Measurements from ENCODE around the gene OPALIN. TPM values are rescaled to one million over a fixed set of nuclear protein-coding genes. Genes with fewer than 3 reads are reported as not detected.

OPALIN gene
- total and polyA plus RNA-seq, 10 of the 15 experiments (the other 5 are each of a cell fraction or from before 2014, with no cell fraction given), result not detected

DNA sequence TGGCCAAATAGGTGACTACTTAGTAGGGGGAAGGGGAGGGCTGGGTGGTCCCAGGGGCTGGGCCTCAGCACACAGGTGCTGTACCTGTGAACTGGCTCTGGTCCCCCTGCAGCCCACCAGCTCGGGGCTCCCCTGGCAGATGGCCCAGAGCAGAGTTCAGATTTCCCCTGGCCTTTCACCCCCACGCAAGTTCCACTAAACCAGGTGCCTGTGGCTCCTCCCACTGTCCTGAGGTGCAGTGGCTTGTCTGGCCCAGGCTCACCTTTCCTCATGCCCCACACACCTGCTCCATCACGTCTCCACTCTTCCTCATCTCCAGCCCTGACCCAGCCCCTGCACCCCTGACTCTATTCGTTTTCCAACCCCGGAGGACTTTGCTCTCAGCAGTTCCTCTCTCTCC is 47.3 kb upstream of the OPALIN start:
- Histone ChIP-seq H3K4me3 (no peak overlapping the region), H3K27me3 (replicated peaks in 1 of 2; ENCODE audit: control insufficient read depth in 2 of 2, insufficient read depth in 2 of 2, low read length in 1 of 2) (peaks cover 2 to 3% of the 10 kb centered on the region in 2 experiments; a peak in 2 of 4 replicates), H3K9ac (ENCODE audit: control insufficient read depth, insufficient read depth, low read length) (no peak overlapping the region), H3K27ac (ENCODE audit: control insufficient read depth, insufficient read depth) (no peak overlapping the region), H3K36me3 (ENCODE audit: control insufficient read depth in 2 of 2, insufficient read depth in 2 of 2, low read length in 1 of 2) (no peaks in the 10 kb centered on the region), H3K4me1 (ENCODE audit: control insufficient read depth, insufficient read depth, low read length) (no peaks in the 10 kb centered on the region), H3K4me2 (ENCODE audit: control insufficient read depth, insufficient read depth) (no peak overlapping the region), H3K9me3 (replicated peaks; ENCODE audit: control insufficient read depth, insufficient read depth, low read length) (no peaks in the 10 kb centered on the region; the same call in 2 of the 3 replicates), H4K20me1 (ENCODE audit: control insufficient read depth, insufficient read depth) (no peaks in the 10 kb centered on the region), H3K79me2 (ENCODE audit: control insufficient read depth, insufficient read depth, low read length) (no peaks in the 10 kb centered on the region), H2AFZ (ENCODE audit: control insufficient read depth, low read depth, low read length) (no peak overlapping the region)
- ChIA-PET CTCF (no interaction called here), RAD21 (ENCODE audit: unreplicated experiment) (interaction anchor here (0.6 kb wide), 1 partner anchor 548 kb away, joined by 3 read pairs; no protein-coding TSS in a partner anchor), SMC1A (ENCODE audit: uncharacterized antibody, unreplicated experiment) (interaction anchor here (0.6 kb wide), 1 partner anchor 757 kb away, joined by 3 read pairs; no protein-coding TSS in a partner anchor), POLR2A (no interaction called here)
- no TSS peak for BruUV-seq (replicated peaks)
- 15% methylated on average over 5 of the region's 5 CpGs for WGBS (ENCODE audit: insufficient coverage, insufficient replicate concordance, low lambda C conversion rate, missing lambda C conversion rate)
- FAIRE-seq (no peak), DNase-seq (ENCODE audit: low read depth, low spot score) (no peak), ATAC-seq (no peak)
- in situ Hi-C loops (cut with MboI), result no loop called here
- TF ChIP-seq SMC3 (IDR thresholded peaks at IDR 0.05; ENCODE audit: borderline replicate concordance, low read length) (no peak), RELA (IDR thresholded peaks at IDR 0.05; ENCODE audit: borderline replicate concordance, partially characterized antibody) (no peak), FOS (IDR thresholded peaks at IDR 0.05; ENCODE audit: borderline replicate concordance, extremely low read depth, insufficient read length) (no peak), SRF (IDR thresholded peaks at IDR 0.05; ENCODE audit: low read depth in 2 of 2, low read length in 2 of 2) (no peak), YY1 (IDR thresholded peaks at IDR 0.05; ENCODE audit: low read depth, low read length) (no peak), ATF7 (IDR thresholded peaks at IDR 0.05; ENCODE audit: low read depth) (no peak), ATF2 (IDR thresholded peaks at IDR 0.05; ENCODE audit: low read length) (no peak), EZH2 (IDR thresholded peaks at IDR 0.05; ENCODE audit: borderline replicate concordance, control insufficient read depth, low read depth, low read length) (no peak), RB1 (IDR thresholded peaks at IDR 0.05; ENCODE audit: borderline replicate concordance) (no peak), MAX (IDR thresholded peaks at IDR 0.05; ENCODE audit: low read depth, low read length) (no peak), SREBF1 (IDR thresholded peaks at IDR 0.05; ENCODE audit: low read length) (no peak), TARDBP (IDR thresholded peaks at IDR 0.05; ENCODE audit: borderline replicate concordance) (no peak), FOXM1 (IDR thresholded peaks at IDR 0.05; ENCODE audit: low read depth, low read length) (no peak)
- TF ChIP-seq, protein P1, sequence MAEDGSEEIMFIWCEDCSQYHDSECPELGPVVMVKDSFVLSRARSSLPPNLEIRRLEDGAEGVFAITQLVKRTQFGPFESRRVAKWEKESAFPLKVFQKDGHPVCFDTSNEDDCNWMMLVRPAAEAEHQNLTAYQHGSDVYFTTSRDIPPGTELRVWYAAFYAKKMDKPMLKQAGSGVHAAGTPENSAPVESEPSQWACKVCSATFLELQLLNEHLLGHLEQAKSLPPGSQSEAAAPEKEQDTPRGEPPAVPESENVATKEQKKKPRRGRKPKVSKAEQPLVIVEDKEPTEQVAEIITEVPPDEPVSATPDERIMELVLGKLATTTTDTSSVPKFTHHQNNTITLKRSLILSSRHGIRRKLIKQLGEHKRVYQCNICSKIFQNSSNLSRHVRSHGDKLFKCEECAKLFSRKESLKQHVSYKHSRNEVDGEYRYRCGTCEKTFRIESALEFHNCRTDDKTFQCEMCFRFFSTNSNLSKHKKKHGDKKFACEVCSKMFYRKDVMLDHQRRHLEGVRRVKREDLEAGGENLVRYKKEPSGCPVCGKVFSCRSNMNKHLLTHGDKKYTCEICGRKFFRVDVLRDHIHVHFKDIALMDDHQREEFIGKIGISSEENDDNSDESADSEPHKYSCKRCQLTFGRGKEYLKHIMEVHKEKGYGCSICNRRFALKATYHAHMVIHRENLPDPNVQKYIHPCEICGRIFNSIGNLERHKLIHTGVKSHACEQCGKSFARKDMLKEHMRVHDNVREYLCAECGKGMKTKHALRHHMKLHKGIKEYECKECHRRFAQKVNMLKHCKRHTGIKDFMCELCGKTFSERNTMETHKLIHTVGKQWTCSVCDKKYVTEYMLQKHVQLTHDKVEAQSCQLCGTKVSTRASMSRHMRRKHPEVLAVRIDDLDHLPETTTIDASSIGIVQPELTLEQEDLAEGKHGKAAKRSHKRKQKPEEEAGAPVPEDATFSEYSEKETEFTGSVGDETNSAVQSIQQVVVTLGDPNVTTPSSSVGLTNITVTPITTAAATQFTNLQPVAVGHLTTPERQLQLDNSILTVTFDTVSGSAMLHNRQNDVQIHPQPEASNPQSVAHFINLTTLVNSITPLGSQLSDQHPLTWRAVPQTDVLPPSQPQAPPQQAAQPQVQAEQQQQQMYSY (CRISPR knock-in tag; IDR thresholded peaks at IDR 0.05), result no peak
- intact Hi-C loops (cut with micrococcal nuclease; ENCODE audit: unreplicated experiment), result no loop called here

Data from GM12878 (cell line).